ENCODE data around the gene GBP3. TPM values are rescaled to one million over a fixed set of nuclear protein-coding genes. Genes with fewer than 3 reads are reported as not detected.

The GBP3 gene
- total RNA-seq (2022; extraction: Qiagen RNA extraction; ENCODE audit: low read depth) = 0.77 to 1.5 TPM (median 0.87 TPM) in 5 replicates

GRCh38 chr1:89022167-89022959 lies at the start of gene GBP3:
TSS of gene GBP3 (minus strand) at chr1:89022866. CDS start at chr1:89020721, 2,145 bp downstream.

GRCh38 chr1:89065079-89065868 lies 42.6 kb upstream of the GBP3 start, which contains the start of gene GBP1:
TSS of gene GBP1 (minus strand) at chr1:89065208. CDS start at chr1:89063234, 1,974 bp downstream.

Other genes with a start within 250 kb of the GBP3 start
- gene GTF2B, start 131.3 kb downstream of the GBP3 start, total RNA-seq (2022; extraction: Qiagen RNA extraction; ENCODE audit: low read depth) = 23.9 to 30.3 TPM (median 25.5 TPM) in 5 replicates
- gene KYAT3, start 30.2 kb downstream of the GBP3 start, total RNA-seq (2022; extraction: Qiagen RNA extraction; ENCODE audit: low read depth) = 6.9 to 8.1 TPM (median 7.4 TPM) in 5 replicates
- 1.6 to 2.4 TPM (median 2.1 TPM) in 5 replicates for gene RBMXL1, start 30.2 kb downstream of the GBP3 start, total RNA-seq (2022; extraction: Qiagen RNA extraction; ENCODE audit: low read depth)
- 0.05 to 0.17 TPM (median 0.10 TPM) in 5 replicates for gene GBP1, start 42.3 kb upstream of the GBP3 start, total RNA-seq (2022; extraction: Qiagen RNA extraction; ENCODE audit: low read depth)
- 0.71 to 1.1 TPM (median 0.77 TPM) in 5 replicates for gene GBP2, start 103.2 kb upstream of the GBP3 start, total RNA-seq (2022; extraction: Qiagen RNA extraction; ENCODE audit: low read depth)
- gene GBP7, start 153.1 kb upstream of the GBP3 start, total RNA-seq (2022; extraction: Qiagen RNA extraction; ENCODE audit: low read depth) = not detected in 5 replicates
- 0.02 to 0.05 TPM (median 0.02 TPM) in 3 of 5 replicates, not detected in the others for gene GBP4, start 176.1 kb upstream of the GBP3 start, total RNA-seq (2022; extraction: Qiagen RNA extraction; ENCODE audit: low read depth)
- gene GBP5, start 250.0 kb upstream of the GBP3 start, total RNA-seq (2022; extraction: Qiagen RNA extraction; ENCODE audit: low read depth) = 0.05 TPM in 1 of 5 replicates, not detected in the others

Data from A549 treated with GW870086 at 1 μM for 4 hours (cell line).